NB4 (cell line): Measurements from ENCODE around the gene POU6F2.

Experiments
- DNase-seq: peaks from one replicate; pipeline ENCODE4 v3.0.0; 2010; ENCODE audit warnings: low read depth
- H3K4me3 ChIP-seq: one replicate; pipeline ENCODE4 v1.5.1; 2011; ENCODE audit warnings: mild to moderate bottlenecking, low read depth, low read length, moderate library complexity
- MYC ChIP-seq: IDR thresholded peaks from 2 replicates; pipeline ENCODE4 v1.6.1; 2011; ENCODE audit warnings: low read depth, low read length
- POLR2A ChIP-seq: IDR thresholded peaks from 2 replicates; pipeline ENCODE4 v1.6.1; 2011; ENCODE audit warnings: mild to moderate bottlenecking; ENCODE audit not compliant: insufficient read length; ENCODE audit errors: extremely low read depth
- TF ChIP-seq, protein P1 (sequence below): IDR thresholded peaks from 2 replicates; pipeline ENCODE4 v1.6.1; 2011; ENCODE audit warnings: low read depth, low read length
- TF ChIP-seq, protein P2 (sequence below): IDR thresholded peaks from one replicate; pipeline ENCODE4 v1.5.1; 2012; ENCODE audit warnings: low read depth, low read length

Gene POU6F2

DNA sequence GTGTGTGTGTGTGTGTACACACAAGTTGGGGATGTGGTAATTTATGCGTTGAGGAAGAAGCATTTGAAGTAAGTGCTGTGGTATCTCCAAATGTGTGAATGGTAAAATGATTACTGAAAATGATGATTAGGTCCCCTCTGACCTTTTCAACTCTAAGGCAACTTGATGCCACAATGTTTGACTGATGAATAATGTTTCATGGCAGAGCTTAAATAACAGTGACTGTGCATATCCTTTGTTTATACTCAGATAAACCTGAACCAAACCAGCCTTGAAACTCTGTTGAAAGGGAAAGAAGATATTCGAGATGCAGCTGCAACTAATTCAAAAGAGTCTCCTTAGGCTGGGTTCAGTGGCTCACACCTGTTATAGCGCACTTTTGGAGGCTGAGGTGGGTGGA lies 523.6 kb downstream of the POU6F2 start:
- H3K4me3 ChIP-seq: no peak overlapping the region
- TF ChIP-seq, protein P1, sequence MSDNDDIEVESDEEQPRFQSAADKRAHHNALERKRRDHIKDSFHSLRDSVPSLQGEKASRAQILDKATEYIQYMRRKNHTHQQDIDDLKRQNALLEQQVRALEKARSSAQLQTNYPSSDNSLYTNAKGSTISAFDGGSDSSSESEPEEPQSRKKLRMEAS: no peak
- TF ChIP-seq, protein P2, sequence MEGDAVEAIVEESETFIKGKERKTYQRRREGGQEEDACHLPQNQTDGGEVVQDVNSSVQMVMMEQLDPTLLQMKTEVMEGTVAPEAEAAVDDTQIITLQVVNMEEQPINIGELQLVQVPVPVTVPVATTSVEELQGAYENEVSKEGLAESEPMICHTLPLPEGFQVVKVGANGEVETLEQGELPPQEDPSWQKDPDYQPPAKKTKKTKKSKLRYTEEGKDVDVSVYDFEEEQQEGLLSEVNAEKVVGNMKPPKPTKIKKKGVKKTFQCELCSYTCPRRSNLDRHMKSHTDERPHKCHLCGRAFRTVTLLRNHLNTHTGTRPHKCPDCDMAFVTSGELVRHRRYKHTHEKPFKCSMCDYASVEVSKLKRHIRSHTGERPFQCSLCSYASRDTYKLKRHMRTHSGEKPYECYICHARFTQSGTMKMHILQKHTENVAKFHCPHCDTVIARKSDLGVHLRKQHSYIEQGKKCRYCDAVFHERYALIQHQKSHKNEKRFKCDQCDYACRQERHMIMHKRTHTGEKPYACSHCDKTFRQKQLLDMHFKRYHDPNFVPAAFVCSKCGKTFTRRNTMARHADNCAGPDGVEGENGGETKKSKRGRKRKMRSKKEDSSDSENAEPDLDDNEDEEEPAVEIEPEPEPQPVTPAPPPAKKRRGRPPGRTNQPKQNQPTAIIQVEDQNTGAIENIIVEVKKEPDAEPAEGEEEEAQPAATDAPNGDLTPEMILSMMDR: no peak
- TF ChIP-seq MYC (no peak), POLR2A (no peak)
- DNase-seq: no peak

DNA sequence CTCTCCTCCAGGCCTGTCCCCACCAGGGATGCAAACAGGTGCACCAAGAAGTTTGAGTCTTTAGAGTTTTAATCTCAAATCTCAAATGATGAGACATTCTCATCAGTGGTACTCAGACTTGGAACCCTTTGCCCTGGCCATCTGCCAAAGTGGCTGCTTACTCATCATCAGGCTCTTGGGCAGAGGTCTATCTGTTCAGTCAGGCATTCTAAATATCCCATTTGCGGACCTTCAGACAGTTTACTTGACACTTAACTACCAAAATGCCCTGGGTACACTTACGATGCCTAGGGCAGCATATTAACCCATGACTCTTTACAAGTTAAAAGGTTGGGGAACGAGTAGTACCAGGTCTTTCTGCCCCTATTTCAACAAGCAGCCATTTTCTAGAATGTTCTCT lies 527.3 kb downstream of the POU6F2 start:
- TF ChIP-seq MYC (no peak), POLR2A (no peak)
- TF ChIP-seq, protein P1: no peak
- TF ChIP-seq, protein P2: no peak
- no peak for DNase-seq
- no peak overlapping the region for H3K4me3 ChIP-seq

DNA sequence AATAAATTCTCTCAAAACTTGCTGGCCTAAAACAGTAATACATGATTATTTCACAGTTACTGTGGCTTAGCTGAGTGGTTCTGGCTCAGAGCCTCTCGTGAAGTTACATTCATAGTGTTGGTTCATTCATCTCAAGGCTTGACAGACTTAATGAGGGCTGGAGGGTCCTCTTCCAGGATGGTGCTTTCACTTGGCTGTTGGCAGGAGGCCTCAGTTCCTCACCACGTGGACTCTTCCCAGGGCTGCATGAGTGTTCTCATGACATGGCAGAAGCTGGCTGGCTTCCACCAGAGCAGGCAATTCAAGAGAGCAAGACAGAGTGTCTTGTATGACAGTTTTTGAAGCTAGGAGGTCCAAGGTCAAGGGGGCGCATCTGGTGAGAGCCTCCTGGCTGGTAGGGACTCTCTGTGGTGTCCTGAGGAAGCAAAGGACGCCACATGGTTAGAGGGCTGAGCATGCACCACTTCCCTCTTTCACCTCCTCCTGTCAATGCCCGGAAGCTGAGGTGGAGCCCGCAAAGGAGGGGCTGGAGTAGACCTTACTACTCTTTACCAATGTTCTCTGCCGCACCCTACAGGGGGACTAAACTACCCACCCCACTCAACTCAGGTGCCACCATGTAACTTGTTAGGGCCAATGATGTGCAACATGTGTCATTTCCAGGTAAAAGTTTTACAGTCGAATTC lies 530.3 kb downstream of the POU6F2 start:
- TF ChIP-seq, protein P1: no peak
- no peak for TF ChIP-seq POLR2A
- TF ChIP-seq MYC: no peak
- TF ChIP-seq, protein P2: no peak
- peak; percentile 21 for DNase-seq
- H3K4me3 ChIP-seq: no peak overlapping the region

DNA sequence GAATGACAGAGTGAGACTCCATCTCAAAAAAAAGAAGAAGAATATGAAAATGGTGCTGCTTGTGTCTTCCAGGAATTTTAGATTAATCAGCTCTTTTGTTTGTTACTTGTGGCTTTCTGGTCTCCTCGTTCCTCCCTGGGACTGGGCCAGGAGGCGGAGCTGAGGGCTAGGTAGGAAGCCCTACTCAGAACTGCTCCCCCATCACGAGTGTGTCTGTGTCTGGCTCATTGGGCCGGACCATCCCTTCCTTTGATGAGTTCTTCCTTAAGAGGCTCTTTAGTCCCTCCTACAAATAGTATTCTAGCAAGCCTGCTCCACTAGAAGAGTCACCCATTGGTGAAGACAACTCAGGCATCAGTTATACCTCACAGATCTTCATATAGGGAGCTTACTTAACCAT lies 531.7 kb downstream of the POU6F2 start:
- H3K4me3 ChIP-seq: no peak overlapping the region

DNA sequence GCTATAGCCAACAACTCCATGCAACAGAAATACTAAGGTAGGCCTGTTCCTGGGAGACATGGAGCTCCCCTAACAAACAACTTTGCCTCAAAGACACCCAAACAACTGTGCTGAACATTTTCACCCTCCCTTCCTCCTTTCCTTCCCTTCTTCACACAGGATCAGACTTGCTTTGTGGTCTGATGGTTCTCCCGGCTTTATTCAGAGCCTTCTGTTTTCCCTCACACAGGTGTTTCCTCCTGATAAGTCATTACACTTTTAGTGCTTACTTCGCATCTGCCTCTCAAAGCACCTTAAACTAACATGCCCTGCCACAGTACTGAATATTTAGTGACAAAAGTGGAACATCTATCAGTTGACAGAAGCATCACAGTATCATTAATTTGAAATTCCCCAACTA lies 532.2 kb downstream of the POU6F2 start:
- H3K4me3 ChIP-seq: no peak overlapping the region
- TF ChIP-seq, protein P2: no peak
- TF ChIP-seq, protein P1: no peak
- no peak for TF ChIP-seq MYC
- no peak for TF ChIP-seq POLR2A
- no peak for DNase-seq

More for the DNA sequence above, 531.7 kb downstream of the POU6F2 start:
- TF ChIP-seq, protein P2: no peak
- TF ChIP-seq MYC: no peak
- TF ChIP-seq, protein P1: no peak
- no peak for TF ChIP-seq POLR2A
- no peak for DNase-seq

DNA sequence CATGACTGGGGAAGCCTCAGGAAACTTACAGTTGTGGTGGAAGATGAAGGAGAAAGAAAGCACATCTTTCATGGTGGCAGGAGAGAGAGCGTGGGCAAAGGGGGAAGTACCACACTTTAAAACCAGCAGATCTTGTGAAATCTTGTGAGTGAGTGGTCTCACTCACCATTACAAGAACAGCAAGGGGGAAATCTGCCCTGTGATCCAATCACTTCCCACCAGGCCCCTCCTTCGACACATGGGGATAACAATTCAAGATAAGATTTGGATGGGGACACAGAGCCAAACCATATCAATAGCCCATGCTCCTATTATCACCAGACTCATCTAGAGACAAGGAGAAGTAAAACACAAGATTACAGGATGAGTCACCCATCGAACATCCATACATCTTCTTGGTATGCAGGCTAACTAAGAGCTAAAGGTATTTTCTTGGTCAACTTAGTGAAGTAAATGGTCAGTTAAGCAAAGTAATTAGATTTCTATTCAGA lies 533.2 kb downstream of the POU6F2 start:
- H3K4me3 ChIP-seq: no peak overlapping the region
- peak; percentile 28 for DNase-seq
- TF ChIP-seq MYC (no peak), POLR2A (no peak)
- TF ChIP-seq, protein P1: no peak
- TF ChIP-seq, protein P2: no peak
